CD4-positive, CD25-positive, alpha-beta regulatory T cell (primary cell): ENCODE results near the gene LRRC4C. TPM values are rescaled to one million over a fixed set of nuclear protein-coding genes. Genes with fewer than 3 reads are reported as not detected.

ENCODE experiments used
- ATAC-seq, 2 donors: fragments of 150-1000 bp; cut with Tn5 transposase; one replicate each; pipeline ENCODE4 v1.10.0; 2021; ENCODE audit warnings: low read depth in 2 of 2, moderate number of reproducible peaks in 2 of 2, moderate library complexity in 1 of 2
- DNase-seq, 3 donors: peaks; one replicate each; pipeline versions ENCODE4 v3.0.0 to v3.0.0-alpha.2; 2012 to 2022; ENCODE audit warnings: mixed read lengths in 1 of 3
- H3K27ac ChIP-seq: one replicate; pipeline ENCODE4 v1.7.0; 2013; ENCODE audit warnings: mild to moderate bottlenecking, low read length; ENCODE audit not compliant: insufficient read depth, poor library complexity, severe bottlenecking
- H3K27me3 ChIP-seq: one replicate; pipeline ENCODE4 v1.7.0; 2013; ENCODE audit warnings: low read length; ENCODE audit not compliant: control insufficient read depth, insufficient read depth
- H3K36me3 ChIP-seq: one replicate; pipeline ENCODE4 v1.7.0; 2013; ENCODE audit warnings: mild to moderate bottlenecking, low read length, moderate library complexity; ENCODE audit not compliant: control insufficient read depth, insufficient read depth
- H3K4me1 ChIP-seq: 2 replicates; pipeline ENCODE4 v1.7.0; 2013; ENCODE audit warnings: mild to moderate bottlenecking, low read length; ENCODE audit not compliant: insufficient read depth, control insufficient read depth, poor library complexity, severe bottlenecking
- H3K4me3 ChIP-seq: one replicate; pipeline ENCODE4 v1.7.0; 2013; ENCODE audit warnings: low read depth, mild to moderate bottlenecking, low read length, moderate library complexity
- H3K9me3 ChIP-seq, 2 experiments: 1 replicate in 1 of 2; 2 replicates in 1 of 2; pipeline ENCODE4 v1.7.0; 2013; ENCODE audit warnings: low read length in 2 of 2, mild to moderate bottlenecking in 1 of 2, moderate library complexity in 1 of 2; ENCODE audit not compliant: control insufficient read depth in 2 of 2
- H3K27ac Mint-ChIP-seq, 3 donors: one replicate each; pipeline ENCODE4 v1.8.0; 2020 to 2022; ENCODE audit warnings: mild to moderate bottlenecking in 3 of 3, mixed read lengths in 3 of 3, moderate library complexity in 2 of 3
- H3K27me3 Mint-ChIP-seq: one replicate; pipeline ENCODE4 v1.8.0; 2022; ENCODE audit warnings: mild to moderate bottlenecking, mixed read lengths
- H3K36me3 Mint-ChIP-seq: one replicate; pipeline ENCODE4 v1.8.0; 2020; ENCODE audit warnings: mixed read lengths
- H3K4me1 Mint-ChIP-seq, 4 donors: one replicate each; pipeline ENCODE4 v1.8.0; 2020 to 2022; ENCODE audit warnings: mixed read lengths in 4 of 4, mild to moderate bottlenecking in 1 of 4
- H3K4me3 Mint-ChIP-seq, 4 donors: one replicate each; pipeline ENCODE4 v1.8.0; 2020 to 2022; ENCODE audit warnings: mild to moderate bottlenecking in 4 of 4, mixed read lengths in 4 of 4, moderate library complexity in 3 of 4
- H3K9me3 Mint-ChIP-seq, 7 donors: one replicate each; pipeline ENCODE4 v1.8.0; 2020 to 2022; ENCODE audit warnings: mixed read lengths in 7 of 7, mild to moderate bottlenecking in 3 of 7, moderate library complexity in 2 of 7
- polyA plus RNA-seq, 4 donors: library from polyadenylated mRNA; unstranded; fragments of 300-500 nt; fragmentation: Illumina TruSeq; gene quantifications; one replicate each; pipeline ENCODE4 v1.2.3, GENCODE V29; 2021
- total RNA-seq: library from RNA; stranded (reverse); gene quantifications from one replicate; pipeline ENCODE4 v1.2.3, GENCODE V29; 2022

LRRC4C gene
- total and polyA plus RNA-seq, 5 donors from 2014 or later: not detected

GRCh38 chr11:40381481-40381880 is 1078.0 kb downstream of the LRRC4C start:
- no peak overlapping the region for H3K4me3 Mint-ChIP-seq
- no peaks in the 10 kb centered on the region for H3K27me3 Mint-ChIP-seq
- Histone ChIP-seq H3K9me3 (no peaks in the 10 kb centered on the region), H3K4me3 (no peak overlapping the region), H3K4me1 (no peaks in the 10 kb centered on the region), H3K36me3 (no peaks in the 10 kb centered on the region), H3K27ac (no peak overlapping the region), H3K27me3 (no peaks in the 10 kb centered on the region)
- H3K27ac Mint-ChIP-seq: no peak overlapping the region
- no peaks in the 10 kb centered on the region for H3K36me3 Mint-ChIP-seq
- peaks cover 0 to 12% (median 4%) of the 10 kb centered on the region in 7 donors for H3K9me3 Mint-ChIP-seq
- DNase-seq (no peak), ATAC-seq (no peak)
- H3K4me1 Mint-ChIP-seq: no peaks in the 10 kb centered on the region

- Histone ChIP-seq H3K9me3 (no peaks in the 10 kb centered on the region), H3K4me3 (no peak overlapping the region), H3K27ac (no peak overlapping the region), H3K27me3 (no peaks in the 10 kb centered on the region), H3K4me1 (no peaks in the 10 kb centered on the region), H3K36me3 (no peaks in the 10 kb centered on the region)
- Mint-ChIP-seq H3K9me3 (peaks cover 0 to 12% (median 5%) of the 10 kb centered on the region in 7 donors), H3K4me1 (no peaks in the 10 kb centered on the region), H3K36me3 (no peaks in the 10 kb centered on the region), H3K4me3 (no peak overlapping the region), H3K27me3 (no peaks in the 10 kb centered on the region), H3K27ac (no peak overlapping the region)
- no peak for ATAC-seq
- DNase-seq: no peak
Measured at GRCh38 chr11:40380835-40381234, 1078.6 kb downstream of the LRRC4C start.

- H3K27ac Mint-ChIP-seq: no peak overlapping the region
- no peak for ATAC-seq
- Histone ChIP-seq H3K27ac (no peak overlapping the region), H3K4me3 (no peak overlapping the region), H3K36me3 (no peaks in the 10 kb centered on the region), H3K4me1 (no peaks in the 10 kb centered on the region), H3K27me3 (no peaks in the 10 kb centered on the region), H3K9me3 (no peaks in the 10 kb centered on the region)
- no peak overlapping the region for H3K4me3 Mint-ChIP-seq
- H3K9me3 Mint-ChIP-seq: peaks cover 0 to 27% (median 4%) of the 10 kb centered on the region in 7 donors
- DNase-seq: no peak
- H3K36me3 Mint-ChIP-seq: no peaks in the 10 kb centered on the region
- no peaks in the 10 kb centered on the region for H3K4me1 Mint-ChIP-seq
- no peaks in the 10 kb centered on the region for H3K27me3 Mint-ChIP-seq
Measured at GRCh38 chr11:40376331-40376730, 1083.1 kb downstream of the LRRC4C start.

GRCh38 chr11:40370821-40371616 is 1088.4 kb downstream of the LRRC4C start:
- ATAC-seq (no peak), DNase-seq (no peak)
- H3K4me3 Mint-ChIP-seq: no peak overlapping the region
- H3K4me1 ChIP-seq: no peaks in the 10 kb centered on the region
- no peaks in the 10 kb centered on the region for H3K36me3 ChIP-seq
- H3K27ac ChIP-seq: no peak overlapping the region
- no peak overlapping the region for H3K4me3 ChIP-seq
- H3K9me3 Mint-ChIP-seq: peaks cover 0 to 36% (median 4%) of the 10 kb centered on the region in 7 donors
- H3K27ac Mint-ChIP-seq: no peak overlapping the region
- no peaks in the 10 kb centered on the region for H3K27me3 ChIP-seq
- H3K4me1 Mint-ChIP-seq: no peaks in the 10 kb centered on the region
- H3K36me3 Mint-ChIP-seq: no peaks in the 10 kb centered on the region
- H3K9me3 ChIP-seq: no peaks in the 10 kb centered on the region
- no peaks in the 10 kb centered on the region for H3K27me3 Mint-ChIP-seq

GRCh38 chr11:40360206-40360798 is 1099.2 kb downstream of the LRRC4C start:
- peaks cover 0 to 19% (median 12%) of the 10 kb centered on the region in 7 donors for H3K9me3 Mint-ChIP-seq
- H3K4me1 ChIP-seq: no peaks in the 10 kb centered on the region
- no peaks in the 10 kb centered on the region for H3K27me3 ChIP-seq
- H3K9me3 ChIP-seq: no peaks in the 10 kb centered on the region
- no peak for ATAC-seq
- no peak overlapping the region for H3K27ac Mint-ChIP-seq
- H3K27ac ChIP-seq: no peak overlapping the region
- H3K4me3 ChIP-seq: no peak overlapping the region
- no peak for DNase-seq
- H3K4me3 Mint-ChIP-seq: no peak overlapping the region
- no peaks in the 10 kb centered on the region for H3K36me3 Mint-ChIP-seq
- H3K36me3 ChIP-seq: no peaks in the 10 kb centered on the region
- no peaks in the 10 kb centered on the region for H3K27me3 Mint-ChIP-seq
- H3K4me1 Mint-ChIP-seq: no peaks in the 10 kb centered on the region

GRCh38 chr11:40354121-40354520 is 1105.3 kb downstream of the LRRC4C start:
- Mint-ChIP-seq H3K27ac (no peak overlapping the region), H3K4me3 (no peak overlapping the region), H3K27me3 (no peaks in the 10 kb centered on the region), H3K9me3 (peaks cover 5 to 24% (median 8%) of the 10 kb centered on the region in 7 donors), H3K36me3 (no peaks in the 10 kb centered on the region), H3K4me1 (no peaks in the 10 kb centered on the region)
- Histone ChIP-seq H3K27ac (no peak overlapping the region), H3K4me1 (no peaks in the 10 kb centered on the region), H3K36me3 (no peaks in the 10 kb centered on the region), H3K9me3 (peaks cover 0 to 3% of the 10 kb centered on the region in 2 experiments), H3K27me3 (no peaks in the 10 kb centered on the region), H3K4me3 (no peak overlapping the region)
- DNase-seq (no peak), ATAC-seq (no peak)

GRCh38 chr11:40340911-40341310 is 1118.5 kb downstream of the LRRC4C start:
- Histone ChIP-seq H3K27me3 (no peaks in the 10 kb centered on the region), H3K36me3 (no peaks in the 10 kb centered on the region), H3K9me3 (peaks cover 0 to 3% of the 10 kb centered on the region in 2 experiments), H3K27ac (no peak overlapping the region), H3K4me1 (no peaks in the 10 kb centered on the region), H3K4me3 (no peak overlapping the region)
- peaks cover 0 to 28% (median 9%) of the 10 kb centered on the region in 7 donors for H3K9me3 Mint-ChIP-seq
- H3K4me1 Mint-ChIP-seq: no peaks in the 10 kb centered on the region
- ATAC-seq: no peak
- H3K27ac Mint-ChIP-seq: no peak overlapping the region
- no peaks in the 10 kb centered on the region for H3K27me3 Mint-ChIP-seq
- no peaks in the 10 kb centered on the region for H3K36me3 Mint-ChIP-seq
- no peak for DNase-seq
- H3K4me3 Mint-ChIP-seq: no peak overlapping the region

- no peaks in the 10 kb centered on the region for H3K27me3 ChIP-seq
- H3K4me3 ChIP-seq: no peak overlapping the region
- no peaks in the 10 kb centered on the region for H3K4me1 ChIP-seq
- H3K9me3 ChIP-seq: no peaks in the 10 kb centered on the region
- Mint-ChIP-seq H3K4me3 (no peak overlapping the region), H3K36me3 (no peaks in the 10 kb centered on the region), H3K27me3 (no peaks in the 10 kb centered on the region), H3K27ac (no peak overlapping the region), H3K4me1 (no peaks in the 10 kb centered on the region), H3K9me3 (peaks cover 0 to 29% (median 8%) of the 10 kb centered on the region in 7 donors)
- no peak overlapping the region for H3K27ac ChIP-seq
- ATAC-seq (no peak), DNase-seq (no peak)
- H3K36me3 ChIP-seq: no peaks in the 10 kb centered on the region
Measured at GRCh38 chr11:40338739-40339138, 1120.7 kb downstream of the LRRC4C start.
